HG02588 (cell line): Measurements from ENCODE around the gene NOTCH1.
"Not testable (repeated sequence)": the region's sequence is repeated elsewhere in the genome, so short reads cannot be mapped to it uniquely, and the experiment has no call there.

Source experiments
- ATAC-seq: cut with Tn5 transposase; IDR thresholded peaks from one replicate; pipeline ENCODE4 v1.9.1; 2021; ENCODE audit warnings: mild to moderate bottlenecking, moderate library complexity; ENCODE audit not compliant: unreplicated experiment

The NOTCH1 gene

DNA sequence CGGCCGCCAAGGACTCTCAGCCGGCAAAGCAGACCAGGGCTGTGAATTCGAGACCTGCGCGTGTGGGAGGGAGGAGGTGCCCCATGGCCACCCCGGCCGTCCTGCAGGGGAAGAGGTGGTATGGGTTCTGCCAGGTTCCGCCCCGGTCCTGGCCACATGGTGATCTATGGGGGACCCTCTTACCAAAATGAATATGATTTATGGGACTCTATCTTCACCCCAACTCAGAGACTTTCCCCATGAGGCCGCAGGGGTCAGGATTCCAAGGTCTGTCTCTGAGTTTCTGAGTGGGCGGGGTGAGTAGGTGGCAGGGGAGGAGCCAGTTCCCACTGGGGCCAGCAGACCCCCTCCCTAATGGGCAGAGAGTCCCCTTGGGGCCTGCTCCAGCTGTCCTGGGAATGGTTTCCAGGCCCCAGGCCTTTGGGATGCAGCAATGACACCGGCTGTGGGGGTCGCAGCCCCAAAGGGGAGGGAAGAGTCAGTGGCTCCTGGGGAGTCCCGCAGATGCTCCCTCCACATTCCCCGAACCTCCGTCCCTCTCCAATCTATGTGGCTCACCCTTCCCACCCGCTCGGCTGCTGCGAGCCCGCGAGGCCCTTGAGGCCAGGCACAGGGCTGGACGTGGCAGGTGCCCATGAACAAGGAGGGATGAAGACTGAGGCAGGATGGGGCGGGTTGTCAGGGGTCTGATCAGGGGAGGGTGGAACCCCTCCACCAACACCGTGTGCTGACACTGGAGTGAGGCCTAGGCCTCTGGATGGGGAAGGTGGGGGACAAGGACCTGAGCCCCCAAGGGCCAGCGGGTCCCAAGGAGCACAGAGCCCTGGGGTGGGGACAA is 20.1 kb upstream of the NOTCH1 start:
- no peak for ATAC-seq

DNA sequence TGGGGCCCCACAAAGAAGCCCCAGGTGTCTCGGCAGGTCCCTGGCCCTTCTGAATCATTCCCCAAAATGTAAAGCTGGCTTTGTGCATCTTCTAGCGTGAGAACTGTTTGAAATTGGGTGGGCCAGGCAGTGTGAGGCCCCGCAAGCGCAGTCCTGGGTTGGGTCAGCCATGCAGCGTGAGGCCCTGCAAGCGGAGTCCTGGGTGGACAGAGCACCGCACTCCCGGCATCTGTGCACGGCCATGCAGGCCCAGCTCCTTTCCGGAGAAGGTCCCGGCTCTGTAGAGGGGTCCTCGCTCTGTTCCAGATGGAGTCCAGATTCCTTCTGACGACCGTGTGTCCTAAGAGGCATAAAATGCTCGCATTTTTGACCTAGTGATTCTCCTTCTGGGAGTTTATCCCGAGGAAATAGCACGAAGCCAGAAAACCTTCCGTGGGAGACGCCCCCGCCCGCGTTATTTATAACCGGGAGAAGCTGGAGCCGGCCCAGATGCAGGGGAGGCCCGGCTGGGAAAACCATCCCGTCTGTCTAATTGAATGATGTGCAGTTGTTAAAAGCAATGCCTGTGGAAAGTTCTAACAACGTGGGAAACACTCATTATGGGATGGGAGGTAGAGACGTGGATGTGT is 19.4 kb upstream of the NOTCH1 start:
- no peak for ATAC-seq

DNA sequence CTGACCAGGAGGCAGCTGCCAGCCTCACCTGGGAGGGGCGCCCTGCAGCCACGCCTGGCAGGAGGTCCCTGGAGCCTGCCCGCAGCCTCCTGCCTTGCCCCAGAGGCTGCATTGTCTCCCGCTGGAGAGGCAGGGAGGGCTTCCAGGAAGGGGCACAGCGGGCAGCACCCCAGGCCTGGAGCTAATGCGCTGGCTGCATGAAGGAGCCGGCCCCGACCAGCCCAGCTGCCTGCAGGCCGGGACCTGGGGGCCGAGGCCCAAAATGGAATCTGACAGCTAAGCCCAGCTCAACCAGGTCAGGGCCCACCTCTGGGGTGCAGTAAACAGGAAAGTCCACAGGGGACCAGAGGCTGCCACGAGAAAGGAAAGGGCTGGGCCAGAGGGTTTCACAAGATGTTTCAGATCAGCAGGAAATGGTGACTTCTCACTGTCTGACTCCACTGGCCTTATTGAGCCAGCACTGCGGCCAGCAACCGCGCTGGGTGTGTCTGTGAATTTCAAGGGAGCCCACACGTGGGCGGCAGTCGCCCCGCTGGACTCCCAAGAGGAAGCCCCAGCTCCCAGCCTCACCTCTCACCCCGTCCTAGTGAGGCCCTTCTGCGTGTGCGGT is 18.6 kb upstream of the NOTCH1 start:
- ATAC-seq, result no peak

DNA sequence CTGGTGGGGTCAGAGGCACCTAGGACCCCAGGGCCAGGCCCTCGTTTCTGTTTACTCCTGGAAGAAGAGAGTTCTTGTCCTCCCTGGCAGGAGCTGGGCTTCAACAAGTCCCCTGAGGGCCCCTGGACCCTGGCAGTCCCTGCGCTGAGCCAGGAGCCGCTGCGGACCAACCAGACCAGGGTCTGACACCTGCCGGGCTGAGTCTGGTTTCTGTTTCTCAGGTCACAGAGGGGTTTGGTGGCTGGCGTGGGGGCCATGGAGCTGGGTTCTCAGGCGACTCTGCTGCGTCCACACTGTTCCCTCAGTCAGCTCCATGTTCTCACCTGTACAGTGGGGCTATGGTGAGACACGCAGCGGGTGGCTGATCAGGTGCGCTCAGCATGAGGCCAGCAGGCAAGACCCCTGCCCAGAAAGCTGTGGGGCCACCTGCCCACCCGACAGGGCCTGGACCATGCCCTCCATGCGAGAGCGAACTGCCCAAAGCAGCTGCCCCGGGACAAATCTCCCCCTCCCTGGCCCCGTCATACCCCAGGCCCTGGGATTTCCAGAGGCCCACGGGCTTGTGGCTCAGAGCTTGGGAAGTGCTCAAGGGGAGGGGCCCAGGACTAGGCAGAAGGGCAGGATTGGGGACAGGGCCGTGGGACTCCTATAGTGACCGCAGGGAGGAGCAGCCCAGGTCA is 17.9 kb upstream of the NOTCH1 start:
- ATAC-seq, result no peak

DNA sequence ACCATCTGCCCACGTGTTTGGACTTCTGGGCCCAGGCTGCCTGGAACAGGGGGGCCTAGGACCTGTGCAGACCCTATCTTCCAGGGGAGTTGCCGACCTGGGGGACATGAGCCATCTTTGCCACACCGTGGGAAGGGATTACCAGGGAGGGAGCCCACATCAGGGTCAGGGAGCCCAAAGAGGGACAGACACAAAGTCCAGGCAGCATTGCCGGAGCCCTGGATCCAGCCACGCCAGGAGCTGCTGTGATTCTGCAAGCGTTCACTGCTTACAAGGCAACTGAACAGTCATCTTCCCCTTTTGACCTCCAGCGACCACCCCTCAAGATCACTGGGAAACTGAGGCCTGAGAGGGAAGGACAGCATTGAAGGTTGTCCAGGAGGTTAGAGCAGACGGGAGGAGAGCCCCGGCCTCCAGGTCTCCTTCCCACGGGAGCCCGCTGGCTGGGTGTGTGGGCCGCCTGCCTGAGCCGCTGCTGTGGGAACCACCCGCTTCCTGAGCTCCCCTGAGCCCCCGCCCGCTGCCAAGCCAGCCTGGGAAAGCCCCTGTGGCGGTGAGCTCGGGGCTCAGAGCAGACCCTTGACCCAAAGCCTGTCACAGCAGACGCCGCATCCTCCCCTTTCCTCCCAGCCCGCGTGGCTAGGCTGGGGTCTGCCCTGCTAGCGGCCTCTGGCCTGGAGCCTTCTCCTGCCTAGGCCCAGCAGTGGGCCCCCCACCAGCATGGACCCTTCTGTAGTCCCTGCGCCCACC is 17.1 kb upstream of the NOTCH1 start:
- ATAC-seq, result no peak

DNA sequence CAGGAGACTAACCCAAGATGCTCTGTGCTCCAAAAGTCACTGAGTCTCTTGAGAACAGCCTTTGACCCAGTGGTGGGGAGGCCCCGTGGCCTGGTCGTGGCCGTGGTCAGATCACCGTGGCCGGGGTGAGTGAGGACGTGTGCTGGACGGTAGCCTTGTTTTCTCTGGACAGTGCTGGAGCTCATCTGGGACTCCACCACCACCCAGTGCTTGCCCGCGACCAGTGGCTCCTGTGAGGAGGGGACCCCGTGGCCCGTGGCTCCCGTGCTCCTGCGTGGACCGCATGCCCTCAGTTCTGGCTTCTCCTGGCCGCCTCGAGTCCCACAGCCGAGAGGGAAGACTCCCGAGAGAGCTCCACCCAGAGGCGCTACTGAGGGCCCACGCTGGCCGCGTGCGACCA is 15.9 kb upstream of the NOTCH1 start:
- ATAC-seq, result no peak

DNA sequence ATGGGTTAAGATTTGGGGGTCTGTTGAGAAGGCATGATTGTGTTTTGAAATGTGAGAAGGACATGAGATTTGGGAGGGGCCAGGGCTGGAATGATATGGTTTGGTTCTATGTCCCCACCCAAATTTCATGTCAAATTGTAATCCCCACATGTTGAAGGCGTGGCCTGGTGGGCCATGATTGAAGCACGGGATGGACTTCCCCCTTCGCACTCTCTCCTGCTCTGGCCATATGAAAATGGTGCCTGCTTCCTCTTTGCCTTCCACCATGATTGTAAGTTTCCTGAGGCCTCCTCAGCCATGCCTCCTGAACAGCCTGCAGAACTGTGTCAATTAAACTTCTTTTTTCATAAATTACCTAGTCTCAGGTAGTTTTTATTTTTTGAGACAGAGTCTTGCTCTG is 14.7 kb upstream of the NOTCH1 start:
- ATAC-seq, result no peak

DNA sequence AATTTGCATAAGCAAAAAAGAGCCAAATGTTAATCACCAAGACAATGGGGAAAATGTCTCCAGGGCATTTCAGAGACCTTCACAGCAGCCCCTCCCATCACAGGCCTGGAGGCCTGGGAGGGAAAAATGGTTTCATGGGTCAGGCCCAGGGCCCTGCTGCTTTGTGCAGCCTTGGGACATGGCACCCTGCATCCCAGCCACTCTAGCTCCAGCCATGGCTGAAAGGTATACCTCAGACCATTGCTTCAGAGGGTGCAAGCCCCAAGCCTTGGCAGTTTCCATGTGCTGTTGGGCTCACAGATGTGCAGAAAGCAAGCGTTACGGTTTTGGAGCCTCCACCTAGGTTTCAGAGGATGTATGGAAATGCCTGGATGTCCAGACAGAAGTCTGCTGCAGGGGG is 13.5 kb upstream of the NOTCH1 start:
- ATAC-seq, result not testable (repeated sequence)

DNA sequence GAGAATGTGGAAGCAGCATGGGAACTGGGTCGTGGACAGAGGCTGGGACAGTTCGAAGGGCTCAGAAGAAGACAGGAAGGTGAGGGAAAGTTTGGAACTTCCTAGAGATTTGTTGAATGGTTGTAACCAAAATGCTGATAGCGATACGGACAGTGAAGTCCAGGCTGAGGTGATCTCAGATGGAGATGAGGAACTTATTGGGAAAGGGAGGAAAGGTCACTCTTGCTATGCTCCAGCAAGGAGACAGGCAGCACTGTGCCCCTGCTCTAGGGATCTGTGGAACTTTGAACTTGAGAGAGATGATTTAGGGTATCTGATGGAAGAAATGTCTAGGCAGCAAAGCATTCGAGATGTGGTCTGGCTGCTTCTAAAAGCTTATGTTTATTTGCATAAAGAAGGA is 13.0 kb upstream of the NOTCH1 start:
- not testable (repeated sequence) for ATAC-seq

DNA sequence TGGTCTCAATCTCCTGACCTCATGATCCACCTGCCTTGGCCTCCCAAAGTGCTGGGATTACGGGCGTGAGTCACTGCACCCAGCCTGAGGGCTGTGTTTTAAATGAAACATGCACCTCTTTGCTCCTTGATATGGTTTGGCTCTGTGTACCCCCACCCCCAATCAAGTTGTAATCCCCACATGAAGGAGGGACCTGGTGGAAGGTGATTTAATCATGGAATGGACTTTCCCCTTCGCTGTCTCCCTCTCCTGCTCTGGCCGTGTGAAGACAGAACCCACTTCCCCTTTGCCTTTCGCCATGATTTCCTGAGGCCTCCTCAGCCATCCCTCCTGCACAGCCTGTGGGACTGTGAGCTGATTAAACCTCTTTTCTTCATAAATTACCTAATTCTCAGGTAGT is 12.5 kb upstream of the NOTCH1 start:
- no peak for ATAC-seq

DNA sequence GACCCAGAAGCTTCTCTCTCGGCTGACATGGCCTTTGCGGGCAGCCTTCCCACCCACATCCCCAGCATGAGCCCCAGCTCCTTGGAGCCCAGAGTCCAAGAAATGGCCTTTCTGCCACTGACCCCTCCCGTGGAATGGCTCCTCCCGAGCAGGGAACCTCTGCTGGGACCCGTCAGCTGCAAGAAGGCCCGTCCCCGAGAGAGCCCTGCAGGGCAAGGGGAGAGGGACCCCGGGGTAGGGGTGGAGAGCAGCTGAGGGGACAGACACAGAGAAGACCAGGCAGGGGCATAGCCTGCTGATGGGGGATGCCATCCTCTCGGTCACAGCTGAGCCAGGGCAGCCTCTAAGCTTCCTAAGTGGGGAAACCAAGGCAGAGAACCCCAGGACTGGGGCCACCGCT is 11.2 kb upstream of the NOTCH1 start:
- no peak for ATAC-seq

DNA sequence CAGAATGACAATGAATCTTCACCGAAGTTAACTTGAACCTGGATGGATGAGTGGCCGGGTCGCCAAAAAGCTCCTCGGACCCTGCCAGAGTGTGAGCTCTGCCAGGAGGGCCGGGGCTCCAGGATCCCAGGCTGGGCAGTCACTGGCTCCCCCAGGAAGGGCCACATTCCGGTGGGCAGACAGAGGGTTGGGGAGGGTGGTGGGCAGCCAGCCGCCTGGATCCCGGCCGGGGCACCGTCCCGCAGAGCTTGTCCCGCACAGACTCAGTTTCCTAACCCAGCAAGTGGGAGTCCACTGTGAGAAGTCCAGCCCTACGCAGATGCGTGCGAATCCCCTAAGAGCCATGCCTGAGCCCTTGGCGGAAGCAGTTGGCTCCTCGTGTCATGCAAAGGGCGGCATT is 10.3 kb upstream of the NOTCH1 start:
- no peak for ATAC-seq

DNA sequence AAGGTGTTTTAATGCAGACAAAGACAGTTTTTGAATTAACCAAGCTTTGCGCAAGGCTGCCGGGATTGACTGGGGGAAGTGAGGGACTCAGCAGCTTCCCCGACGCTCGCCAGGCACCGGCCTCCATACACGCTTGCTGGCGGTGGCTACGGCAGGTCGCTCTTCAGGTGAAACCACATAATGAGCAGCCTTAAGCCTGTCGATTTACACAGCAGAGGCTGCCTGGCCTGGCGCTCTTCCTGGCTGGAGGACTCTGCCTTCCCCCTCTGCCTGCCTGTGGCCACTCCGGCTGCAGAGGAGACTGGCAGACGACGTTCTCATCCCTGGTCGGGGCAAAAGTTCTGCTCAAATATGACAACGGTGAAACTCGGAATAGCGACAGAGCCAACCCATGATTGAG is 9.0 kb upstream of the NOTCH1 start:
- ATAC-seq, result no peak

DNA sequence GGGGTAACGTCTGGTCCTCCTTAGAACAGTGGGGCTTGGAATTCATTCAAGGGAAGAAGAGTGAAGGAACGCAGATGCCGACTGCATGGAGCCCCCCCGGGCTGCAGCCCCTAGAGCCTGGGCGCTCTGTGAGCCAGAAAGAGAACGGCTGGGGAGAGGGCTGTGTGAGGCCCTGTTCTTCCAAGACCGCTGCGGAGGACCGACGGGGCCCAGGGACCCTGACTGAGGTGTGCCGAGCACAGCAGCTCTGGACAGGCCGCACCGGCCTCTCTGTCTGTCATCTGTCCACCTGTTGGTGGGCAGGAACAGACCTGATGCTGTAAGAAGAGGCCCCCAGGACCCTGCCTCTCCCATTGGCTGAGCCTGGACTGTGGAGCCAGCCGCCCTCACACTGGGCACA is 7.7 kb upstream of the NOTCH1 start:
- no peak for ATAC-seq

DNA sequence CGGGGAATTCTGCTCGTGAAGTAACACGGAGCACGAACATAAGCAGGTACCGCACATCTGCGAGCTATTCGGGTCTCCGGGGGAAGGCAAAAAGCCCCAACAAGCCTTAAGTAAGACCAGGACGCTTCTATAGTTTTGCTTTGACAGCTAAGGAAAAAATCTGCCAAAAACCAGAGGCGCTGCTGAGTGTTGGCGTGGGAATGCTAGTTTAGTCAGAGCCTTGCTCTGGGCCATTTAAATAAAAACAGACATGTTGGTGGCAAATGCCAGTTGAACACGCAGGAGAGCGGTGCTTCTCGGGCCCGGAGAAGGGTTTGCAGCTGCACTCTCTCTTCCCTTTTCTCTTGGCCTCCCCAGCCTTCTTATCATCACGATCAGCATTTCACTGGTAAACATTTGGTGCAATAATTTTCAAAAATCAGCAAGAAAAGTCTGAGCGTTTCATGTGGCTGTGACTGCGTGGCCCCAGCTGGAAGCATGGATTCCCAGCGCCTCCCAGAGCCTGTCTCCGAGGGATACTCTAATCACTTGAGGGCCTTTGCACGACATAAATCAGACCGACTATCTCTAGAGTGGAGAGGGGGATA is 6.4 kb upstream of the NOTCH1 start:
- ATAC-seq, result no peak

DNA sequence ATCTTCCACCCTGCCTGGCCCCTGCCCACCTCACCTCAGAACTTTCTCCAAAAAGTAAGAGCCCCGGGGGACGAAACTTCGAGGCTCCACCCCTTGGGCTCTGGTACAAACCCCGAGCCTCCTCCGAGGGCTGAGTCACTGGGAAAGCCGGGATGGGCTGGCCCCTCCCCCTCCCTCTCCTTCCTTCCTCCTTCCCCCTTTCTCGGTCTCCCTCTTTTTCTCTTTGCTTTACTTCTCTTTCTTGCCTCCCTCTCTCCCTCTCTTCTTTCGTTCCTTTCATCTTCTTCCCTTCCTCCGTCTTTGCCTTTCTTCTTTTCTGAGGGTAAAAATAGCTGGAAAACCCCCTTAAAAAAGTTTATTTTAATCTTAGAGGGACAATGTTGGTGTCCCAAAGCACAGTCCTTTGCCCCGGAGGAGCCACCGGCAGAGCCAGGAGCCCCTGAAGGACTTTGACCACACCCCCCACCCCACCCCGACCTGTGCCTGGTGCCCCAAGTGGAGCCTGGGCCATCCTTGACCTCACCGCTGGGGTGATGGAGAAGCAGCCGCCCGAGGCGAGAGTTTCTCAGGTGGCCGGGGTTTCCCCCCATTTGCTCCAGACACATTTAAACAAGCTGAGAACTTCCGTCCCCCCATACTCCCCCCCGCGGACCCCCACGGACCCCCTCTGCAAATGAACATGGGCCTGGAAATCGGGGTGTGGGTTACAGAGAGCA is 5.7 kb upstream of the NOTCH1 start:
- ATAC-seq, result no peak

DNA sequence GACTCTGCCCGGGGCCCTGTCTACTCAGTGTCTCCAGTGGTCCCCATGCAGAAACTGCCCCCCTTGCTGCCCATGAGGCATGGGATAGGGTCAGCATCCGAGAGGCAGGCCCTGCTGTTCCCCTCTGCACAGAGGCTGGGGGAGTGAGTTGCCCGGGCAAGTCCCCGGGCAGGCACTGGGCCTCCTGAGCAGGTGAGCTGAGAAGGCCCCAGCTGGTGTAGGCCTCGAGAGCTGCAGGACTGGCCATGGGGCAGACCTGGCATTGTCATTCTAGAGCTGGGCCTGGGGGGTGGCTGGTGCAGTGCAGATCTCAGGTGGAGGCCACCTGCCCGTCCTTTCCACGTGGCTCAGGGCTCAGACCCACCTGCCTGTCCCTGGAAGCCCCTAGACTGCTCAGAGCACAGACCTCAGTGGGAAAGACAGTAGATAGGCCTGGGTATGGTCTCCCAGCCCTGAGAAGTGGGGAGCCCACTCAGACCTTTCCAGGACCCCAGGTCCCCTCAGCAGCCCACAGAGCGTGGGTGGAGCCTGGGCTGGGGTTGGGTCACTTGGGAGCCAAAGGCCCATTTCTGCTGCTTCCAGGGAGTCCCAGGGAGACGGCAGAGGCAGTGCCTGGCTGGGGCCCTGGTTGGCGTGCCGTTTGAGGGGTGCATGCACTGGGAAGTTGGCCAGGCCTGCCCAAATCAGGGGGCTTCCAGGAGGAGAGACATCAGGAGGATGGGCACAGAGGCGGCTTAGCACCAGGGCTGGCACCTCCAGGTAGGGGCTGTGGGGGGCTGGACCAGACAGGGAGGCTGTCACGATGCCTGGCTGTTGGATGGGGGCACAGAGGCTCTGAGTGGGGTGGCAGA is 4.8 kb upstream of the NOTCH1 start:
- no peak for ATAC-seq

DNA sequence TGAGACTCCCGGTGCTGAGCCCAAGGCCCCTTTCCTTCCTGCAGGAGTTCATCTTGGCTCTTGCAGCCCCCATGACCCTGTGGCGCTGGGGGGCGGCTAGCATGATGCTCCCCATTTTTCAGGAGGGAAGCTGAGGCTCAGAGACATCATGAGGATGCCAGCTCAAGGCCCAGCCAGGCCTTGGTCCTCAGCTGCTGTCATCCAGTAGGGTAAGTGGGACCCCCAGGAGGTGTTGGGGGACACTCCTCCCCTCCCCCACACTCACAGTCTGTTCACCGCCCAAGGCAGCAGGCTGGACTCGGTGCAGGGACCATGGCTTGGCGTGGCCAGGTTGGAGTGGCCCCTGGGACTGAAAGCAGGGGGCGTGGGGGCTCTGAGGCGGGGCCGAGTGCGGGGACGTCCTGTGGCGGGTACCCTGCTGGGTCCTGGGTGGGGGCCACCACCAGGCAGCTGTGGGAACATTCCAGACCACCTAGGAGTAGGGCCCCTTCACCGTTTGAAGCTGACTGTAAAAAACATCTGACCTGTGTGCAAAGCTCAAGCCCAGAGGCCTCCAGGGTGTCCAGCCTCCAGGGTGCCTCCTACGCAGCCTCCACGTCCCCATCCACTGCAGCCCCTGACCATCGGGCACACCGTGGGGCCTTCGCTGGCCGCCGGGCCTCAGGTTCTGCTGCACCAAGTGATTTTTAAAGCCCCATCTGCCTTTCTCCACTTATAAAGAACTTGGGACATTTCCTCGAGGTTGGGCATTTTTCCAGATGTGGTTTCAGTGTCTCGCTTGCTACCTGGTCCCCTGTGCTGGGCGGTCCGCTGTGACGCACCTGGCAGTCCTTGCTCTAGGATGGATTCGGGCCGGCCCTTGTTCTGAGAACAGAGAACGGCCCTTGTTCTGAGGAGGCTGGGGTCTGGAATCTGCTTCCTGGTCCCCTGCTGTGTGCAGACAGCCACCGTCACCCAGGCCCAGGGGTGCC is 3.4 kb upstream of the NOTCH1 start:
- no peak for ATAC-seq
